ENCODE results near the gene GLP1R.

GLP1R gene

GRCh38 chr6:39048481-39049399 is at the start of gene GLP1R:
Gene GLP1R, plus strand, starts transcription at chr6:39048781. Its CDS starts 60 bp downstream, at chr6:39048841.
- no peak for DNase-seq (ENCODE audit: low spot score)

GRCh38 chr6:39003072-39003471 is 45.5 kb upstream of the GLP1R start:
- no peak for DNase-seq (ENCODE audit: low spot score)

GRCh38 chr6:39003492-39003891 is 45.1 kb upstream of the GLP1R start:
- no peak for DNase-seq (ENCODE audit: low spot score)

GRCh38 chr6:39004801-39005200 is 43.8 kb upstream of the GLP1R start:
- no peak for DNase-seq (ENCODE audit: low spot score)

GRCh38 chr6:39005774-39006173 is 42.8 kb upstream of the GLP1R start:
- DNase-seq (ENCODE audit: low spot score): no peak

GRCh38 chr6:39007575-39007974 is 41.0 kb upstream of the GLP1R start:
- DNase-seq (ENCODE audit: low spot score): no peak

GRCh38 chr6:39008737-39009136 is 39.8 kb upstream of the GLP1R start:
- DNase-seq (ENCODE audit: low spot score): no peak

GRCh38 chr6:39009476-39009875 is 39.1 kb upstream of the GLP1R start:
- DNase-seq (ENCODE audit: low spot score): no peak

- no peak for DNase-seq (ENCODE audit: low spot score)
Observed at GRCh38 chr6:39016839-39017546, 31.6 kb upstream of the GLP1R start.

GRCh38 chr6:39017547-39017880 is 31.1 kb upstream of the GLP1R start:
- no peak for DNase-seq (ENCODE audit: low spot score)

- DNase-seq (ENCODE audit: low spot score): no peak
Observed at GRCh38 chr6:39018103-39018502, 30.5 kb upstream of the GLP1R start.

- DNase-seq (ENCODE audit: low spot score): no peak
Observed at GRCh38 chr6:39020136-39020535, 28.4 kb upstream of the GLP1R start.

GRCh38 chr6:39021041-39021440 is 27.5 kb upstream of the GLP1R start:
- no peak for DNase-seq (ENCODE audit: low spot score)

GRCh38 chr6:39021779-39022178 is 26.8 kb upstream of the GLP1R start:
- DNase-seq (ENCODE audit: low spot score): no peak

- DNase-seq (ENCODE audit: low spot score): no peak
Observed at GRCh38 chr6:39026175-39026574, 22.4 kb upstream of the GLP1R start.

- peak; percentile 50 for DNase-seq (ENCODE audit: low spot score)
Observed at GRCh38 chr6:39029156-39030011, 19.2 kb upstream of the GLP1R start.

GRCh38 chr6:39035681-39036080 is 12.9 kb upstream of the GLP1R start:
- DNase-seq (ENCODE audit: low spot score): no peak

- DNase-seq (ENCODE audit: low spot score): no peak
Observed at GRCh38 chr6:39037082-39037508, 11.5 kb upstream of the GLP1R start.

GRCh38 chr6:39037707-39038106 is 10.9 kb upstream of the GLP1R start:
- no peak for DNase-seq (ENCODE audit: low spot score)

- DNase-seq (ENCODE audit: low spot score): no peak
Observed at GRCh38 chr6:39040080-39040673, 8.4 kb upstream of the GLP1R start.

- no peak for DNase-seq (ENCODE audit: low spot score)
Observed at GRCh38 chr6:39041072-39041471, 7.5 kb upstream of the GLP1R start.

- DNase-seq (ENCODE audit: low spot score): no peak
Observed at GRCh38 chr6:39043776-39044175, 4.8 kb upstream of the GLP1R start.
